DND-41 (cell line): ENCODE measurements around the gene TMEM91.

ENCODE experiments used
- CTCF ChIP-seq: IDR thresholded peaks from 2 replicates; pipeline ENCODE4 v1.5.1; 2012; ENCODE audit warnings: borderline replicate concordance, low read length, moderate library complexity, mild to moderate bottlenecking; ENCODE audit not compliant: poor library complexity, severe bottlenecking; ENCODE audit errors: extremely low read depth
- EZH2 ChIP-seq: IDR thresholded peaks from 3 replicates; pipeline ENCODE4 v1.6.1; 2012; ENCODE audit warnings: borderline replicate concordance, low read depth, mild to moderate bottlenecking, moderate library complexity, low read length, inconsistent platforms; ENCODE audit not compliant: severe bottlenecking

- TF ChIP-seq CTCF (no peak), EZH2 (no peak)
These were observed 4.8 kb upstream of the TMEM91 start for GRCh38 chr19:41371541-41371940.
